PC-3 (cell line): Measurements from ENCODE around the gene TM9SF1. TPM values are rescaled to one million over a fixed set of nuclear protein-coding genes. Genes with fewer than 3 reads are reported as not detected.

Experiments used
- ATAC-seq: fragments of 200-7000 bp; cut with Tn5 transposase; 2 replicates; pipeline ENCODE4 v1.9.1; 2020; ENCODE audit warnings: mild to moderate bottlenecking, moderate library complexity
- BruUV-seq: library from RNA; stranded (reverse); fragments of 400-500 nt; replicated peaks from 2 replicates; lab custom pipeline; 2021; lab: Mats Ljungman, UMichigan
- CTCF ChIA-PET: fragments of 300-600 bp; sonication (Branson Sonifier 250); formaldehyde crosslinking; loops from one replicate; lab custom pipeline; 2022; ENCODE audit warnings: antibody characterized with exemption; lab: Charles Lee
- POLR2A ChIA-PET: fragments of 300-600 bp; sonication (Branson Sonifier 250); formaldehyde crosslinking; loops from one replicate; lab custom pipeline; 2022; ENCODE audit warnings: antibody characterized with exemption; ENCODE audit not compliant: unreplicated experiment; lab: Charles Lee
- DNase-seq: peaks from one replicate; pipeline ENCODE4 v3.0.0-alpha.2; 2015
- H2AFZ ChIP-seq: fragments of 300-600 bp; sonication (generic); 2 replicates; pipeline ENCODE4 v1.6.0; 2016; ENCODE audit warnings: antibody characterized with exemption, low read length
- H3F3A ChIP-seq: fragments of 300-600 bp; sonication (generic); one replicate; pipeline ENCODE4 v1.6.0; 2017; ENCODE audit warnings: antibody characterized with exemption, low read length, control low read depth, mild to moderate bottlenecking; ENCODE audit not compliant: unreplicated experiment
- H3K27ac ChIP-seq: fragments of 300-600 bp; sonication (generic); 2 replicates; pipeline ENCODE4 v1.5.1; 2016; ENCODE audit warnings: mild to moderate bottlenecking, low read length
- H3K27me3 ChIP-seq: fragments of 300-600 bp; sonication (generic); 2 replicates; pipeline ENCODE4 v1.6.1; 2016; ENCODE audit warnings: low read length, mixed read lengths
- H3K36me3 ChIP-seq: fragments of 300-600 bp; sonication (generic); 2 replicates; pipeline ENCODE4 v1.6.1; 2016; ENCODE audit warnings: low read depth, mixed run types, low read length, mixed read lengths
- H3K4me1 ChIP-seq: fragments of 300-600 bp; sonication (generic); 2 replicates; pipeline ENCODE4 v1.5.1; 2016; ENCODE audit warnings: low read length; ENCODE audit not compliant: insufficient read depth
- H3K4me2 ChIP-seq: fragments of 300-600 bp; sonication (generic); 2 replicates; pipeline ENCODE4 v1.6.0; 2016; ENCODE audit warnings: low read length
- H3K4me3 ChIP-seq: fragments of 300-600 bp; sonication (generic); 2 replicates; pipeline ENCODE4 v1.5.1; 2016; ENCODE audit warnings: mild to moderate bottlenecking, low read length, mixed read lengths
- H3K79me2 ChIP-seq: fragments of 300-600 bp; sonication (generic); 2 replicates; pipeline ENCODE4 v1.6.1; 2017; ENCODE audit warnings: low read length, mixed read lengths
- H3K9ac ChIP-seq: fragments of 300-600 bp; sonication (generic); 2 replicates; pipeline ENCODE4 v1.6.0; 2016; ENCODE audit warnings: mild to moderate bottlenecking, low read length
- H3K9me2 ChIP-seq: fragments of 300-600 bp; sonication (generic); replicated peaks from 2 replicates; pipeline ENCODE4 v1.6.1; 2016; ENCODE audit warnings: mixed run types, low read length, mixed read lengths
- H3K9me3 ChIP-seq: fragments of 300-600 bp; sonication (generic); 2 replicates; pipeline ENCODE4 v1.6.1; 2016; ENCODE audit warnings: low read length, mixed read lengths
- H4K20me1 ChIP-seq: fragments of 300-600 bp; sonication (generic); 2 replicates; pipeline ENCODE4 v1.6.1; 2016; ENCODE audit warnings: low read length, mixed read lengths
- CTCF ChIP-seq: fragments of 300-600 bp; sonication (generic); conservative IDR thresholded peaks from 2 replicates; pipeline ENCODE4 v1.5.1; 2017; ENCODE audit warnings: antibody characterized with exemption, low read depth, mild to moderate bottlenecking, low read length
- EZH2 ChIP-seq: fragments of 300-600 bp; sonication (generic); IDR thresholded peaks from one replicate; pipeline ENCODE4 v1.6.1; 2017; ENCODE audit warnings: antibody characterized with exemption, mild to moderate bottlenecking, low read length; ENCODE audit not compliant: unreplicated experiment
- EZH2phosphoT487 ChIP-seq: fragments of 300-600 bp; sonication (generic); IDR thresholded peaks from 2 replicates; pipeline ENCODE4 v1.6.1; 2018; ENCODE audit warnings: mild to moderate bottlenecking, antibody characterized with exemption, low read length, borderline replicate concordance
- intact Hi-C: fragments of 100-400 bp; cut with micrococcal nuclease; formaldehyde crosslinking; loops from 2 replicates; pipeline ENCODE4 v1.9.0; 2023
- total RNA-seq: library from RNA; depleted of rRNA; stranded (reverse); fragments of >200 nt; gene quantifications from 2 replicates; pipeline ENCODE4 v1.2.3, GENCODE V29; 2014

The TM9SF1 gene
- total RNA-seq, 1 experiment from 2014 or later, result 52.1 TPM

GRCh38 chr14:24186831-24187538, 8.3 kb downstream of the TM9SF1 start:
- intact Hi-C loops, result no loop called here
- no peaks in the 10 kb centered on the region for H3K9me2 ChIP-seq
- H2AFZ ChIP-seq, result no peak overlapping the region
- H3K9ac ChIP-seq, result no peak overlapping the region
- H3K79me2 ChIP-seq, result peaks cover 34% of the 10 kb centered on the region
- ATAC-seq, result no peak
- H3K4me2 ChIP-seq, result peak overlapping the region; percentile 86
- H4K20me1 ChIP-seq, result no peaks in the 10 kb centered on the region
- peaks cover 8% of the 10 kb centered on the region for H3K4me1 ChIP-seq
- H3K4me3 ChIP-seq, result peak overlapping the region; percentile 76; the same call in 1 of the 2 replicates
- CTCF ChIA-PET, result no interaction called here
- no TSS peak for BruUV-seq
- no peaks in the 10 kb centered on the region for H3K9me3 ChIP-seq
- H3K27ac ChIP-seq, result no peak overlapping the region
- POLR2A ChIA-PET, result no interaction called here
- TF ChIP-seq EZH2phosphoT487 (no peak), EZH2 (no peak), CTCF (no peak)
- no peaks in the 10 kb centered on the region for H3K27me3 ChIP-seq
- peaks cover 24% of the 10 kb centered on the region; the same call in 1 of the 2 replicates for H3K36me3 ChIP-seq
- H3F3A ChIP-seq, result no peaks in the 10 kb centered on the region
- no peak for DNase-seq

GRCh38 chr14:24185741-24186140, 9.5 kb downstream of the TM9SF1 start:
- POLR2A ChIA-PET, result no interaction called here
- no peak for TF ChIP-seq CTCF
- no peak for TF ChIP-seq EZH2phosphoT487
- TF ChIP-seq EZH2, result no peak

GRCh38 chr14:24185026-24185425, 10.2 kb downstream of the TM9SF1 start:
- no peak for TF ChIP-seq CTCF
- no peak for TF ChIP-seq EZH2
- no peak for TF ChIP-seq EZH2phosphoT487
- DNase-seq (no peak), ATAC-seq (no peak)
- Histone ChIP-seq H3K4me3 (no peak overlapping the region), H2AFZ (no peak overlapping the region), H3K79me2 (peaks cover 25% of the 10 kb centered on the region), H3K27ac (no peak overlapping the region), H3K9me3 (no peaks in the 10 kb centered on the region), H3K27me3 (no peaks in the 10 kb centered on the region), H3K9ac (no peak overlapping the region), H3K9me2 (no peaks in the 10 kb centered on the region), H3K36me3 (peaks cover 37% of the 10 kb centered on the region; the same call in 1 of the 2 replicates), H3K4me1 (peaks cover 8% of the 10 kb centered on the region), H4K20me1 (no peaks in the 10 kb centered on the region), H3K4me2 (no peak overlapping the region), H3F3A (no peaks in the 10 kb centered on the region)
- no TSS peak for BruUV-seq
- ChIA-PET CTCF (no interaction called here), POLR2A (no interaction called here)
- intact Hi-C loops, result no loop called here

More at GRCh38 chr14:24185741-24186140, 9.5 kb downstream of the TM9SF1 start:
- Histone ChIP-seq H3K9me3 (no peaks in the 10 kb centered on the region), H3K27me3 (no peaks in the 10 kb centered on the region), H3F3A (no peaks in the 10 kb centered on the region), H3K4me1 (peaks cover 8% of the 10 kb centered on the region), H3K27ac (no peak overlapping the region), H4K20me1 (no peaks in the 10 kb centered on the region), H3K4me2 (no peak overlapping the region), H3K79me2 (peaks cover 25% of the 10 kb centered on the region), H2AFZ (no peak overlapping the region), H3K9ac (no peak overlapping the region), H3K36me3 (peaks cover 31% of the 10 kb centered on the region; the same call in 1 of the 2 replicates), H3K9me2 (no peaks in the 10 kb centered on the region), H3K4me3 (no peak overlapping the region)
- no peak for DNase-seq
- BruUV-seq, result no TSS peak
- CTCF ChIA-PET, result no interaction called here
- ATAC-seq, result no peak
- intact Hi-C loops, result no loop called here
